Measurements from ENCODE around the gene NRG2.
A peak's percentile ranks its signal among the peaks of the same experiment; 100 is the strongest.

The NRG2 gene

DNA sequence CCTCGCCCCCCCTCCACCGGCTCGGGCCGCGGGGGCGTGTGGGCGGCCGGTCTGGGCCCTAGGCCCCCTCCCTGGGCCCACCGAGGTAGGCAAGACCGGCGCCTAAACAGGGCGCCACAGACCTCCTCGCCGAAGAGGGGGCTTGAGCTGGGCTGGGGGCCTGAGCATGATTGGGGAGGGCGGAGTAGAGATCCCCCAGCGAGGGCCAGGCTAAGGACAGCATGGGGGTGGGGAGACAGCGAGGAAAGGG lies 138.6 kb downstream of the NRG2 start (continued):
- TF ChIP-seq, protein P1, sequence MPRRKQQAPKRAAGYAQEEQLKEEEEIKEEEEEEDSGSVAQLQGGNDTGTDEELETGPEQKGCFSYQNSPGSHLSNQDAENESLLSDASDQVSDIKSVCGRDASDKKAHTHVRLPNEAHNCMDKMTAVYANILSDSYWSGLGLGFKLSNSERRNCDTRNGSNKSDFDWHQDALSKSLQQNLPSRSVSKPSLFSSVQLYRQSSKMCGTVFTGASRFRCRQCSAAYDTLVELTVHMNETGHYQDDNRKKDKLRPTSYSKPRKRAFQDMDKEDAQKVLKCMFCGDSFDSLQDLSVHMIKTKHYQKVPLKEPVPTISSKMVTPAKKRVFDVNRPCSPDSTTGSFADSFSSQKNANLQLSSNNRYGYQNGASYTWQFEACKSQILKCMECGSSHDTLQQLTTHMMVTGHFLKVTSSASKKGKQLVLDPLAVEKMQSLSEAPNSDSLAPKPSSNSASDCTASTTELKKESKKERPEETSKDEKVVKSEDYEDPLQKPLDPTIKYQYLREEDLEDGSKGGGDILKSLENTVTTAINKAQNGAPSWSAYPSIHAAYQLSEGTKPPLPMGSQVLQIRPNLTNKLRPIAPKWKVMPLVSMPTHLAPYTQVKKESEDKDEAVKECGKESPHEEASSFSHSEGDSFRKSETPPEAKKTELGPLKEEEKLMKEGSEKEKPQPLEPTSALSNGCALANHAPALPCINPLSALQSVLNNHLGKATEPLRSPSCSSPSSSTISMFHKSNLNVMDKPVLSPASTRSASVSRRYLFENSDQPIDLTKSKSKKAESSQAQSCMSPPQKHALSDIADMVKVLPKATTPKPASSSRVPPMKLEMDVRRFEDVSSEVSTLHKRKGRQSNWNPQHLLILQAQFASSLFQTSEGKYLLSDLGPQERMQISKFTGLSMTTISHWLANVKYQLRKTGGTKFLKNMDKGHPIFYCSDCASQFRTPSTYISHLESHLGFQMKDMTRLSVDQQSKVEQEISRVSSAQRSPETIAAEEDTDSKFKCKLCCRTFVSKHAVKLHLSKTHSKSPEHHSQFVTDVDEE (CRISPR knock-in tag; IDR thresholded peaks at IDR 0.05), result no peak
- no peak for TF ChIP-seq SNAI2 (CRISPR knock-in tag; IDR thresholded peaks at IDR 0.05)
- no peak for TF ChIP-seq ESRRG (CRISPR knock-in tag; IDR thresholded peaks at IDR 0.05)
- TF ChIP-seq RARB (CRISPR knock-in tag; IDR thresholded peaks at IDR 0.05), result no peak
- TF ChIP-seq OSR1 (CRISPR knock-in tag; IDR thresholded peaks at IDR 0.05), result no peak
- no peak for TF ChIP-seq ARNTL (CRISPR knock-in tag; IDR thresholded peaks at IDR 0.05; ENCODE audit: borderline replicate concordance, low read depth)
- TF ChIP-seq ZFP30 (CRISPR knock-in tag; IDR thresholded peaks at IDR 0.05), result no peak

DNA sequence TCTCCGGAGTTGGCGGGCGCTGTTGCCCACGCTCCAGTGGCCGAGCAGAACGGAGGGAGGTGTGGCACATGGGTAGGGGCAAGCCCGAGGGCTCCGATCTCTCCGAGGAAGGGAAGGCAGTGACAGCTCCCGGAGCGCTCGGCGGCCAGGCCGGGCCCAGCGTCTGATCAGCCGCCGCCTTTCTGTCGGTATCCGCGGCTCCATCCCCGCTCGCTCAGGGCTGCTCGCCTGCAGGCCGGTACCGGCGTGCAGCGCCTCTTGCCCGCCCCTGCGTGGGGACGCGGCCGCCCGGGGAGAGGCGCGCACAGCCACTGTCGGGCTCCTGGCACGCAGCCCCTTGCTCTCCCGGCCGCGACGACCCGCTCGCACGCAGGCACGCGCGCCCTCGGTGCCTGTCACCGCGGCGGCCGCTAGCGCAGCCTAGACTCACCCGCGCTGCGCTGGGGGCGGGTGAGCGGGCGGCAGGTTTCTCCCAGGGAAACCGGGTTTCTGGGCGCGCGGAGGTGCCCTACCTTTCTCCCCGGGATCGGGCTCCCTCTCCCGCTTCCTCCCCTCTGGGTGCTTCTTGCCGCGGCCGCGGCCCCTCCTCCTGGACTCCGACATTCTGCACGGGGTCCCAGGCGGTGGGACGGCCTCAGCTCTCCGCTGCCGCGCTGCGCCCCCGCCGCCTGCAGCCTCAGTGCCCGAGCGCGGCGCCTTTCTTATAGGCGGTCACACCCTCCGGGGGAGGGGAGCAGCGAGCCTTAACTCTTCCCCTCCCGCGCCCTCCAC lies 139.1 kb downstream of the NRG2 start:
- peak; percentile 63 for ATAC-seq
- TF ChIP-seq GLIS3 (CRISPR knock-in tag; IDR thresholded peaks at IDR 0.05) (no peak), ZNF565 (CRISPR knock-in tag; conservative IDR thresholded peaks at IDR 0.05; ENCODE audit: low read depth) (no peak), RARB (CRISPR knock-in tag; IDR thresholded peaks at IDR 0.05) (no peak), ZC3H10 (CRISPR knock-in tag; IDR thresholded peaks at IDR 0.05) (no peak), ZFP30 (CRISPR knock-in tag; IDR thresholded peaks at IDR 0.05) (no peak), ESRRG (CRISPR knock-in tag; IDR thresholded peaks at IDR 0.05) (no peak), CSDC2 (CRISPR knock-in tag; IDR thresholded peaks at IDR 0.05) (no peak), OSR1 (CRISPR knock-in tag; IDR thresholded peaks at IDR 0.05) (no peak), PPARA (CRISPR knock-in tag; IDR thresholded peaks at IDR 0.05; ENCODE audit: borderline replicate concordance) (no peak), ZFP3 (CRISPR knock-in tag; IDR thresholded peaks at IDR 0.05) (no peak), SNAI2 (CRISPR knock-in tag; IDR thresholded peaks at IDR 0.05) (no peak), TCF4 (CRISPR knock-in tag; IDR thresholded peaks at IDR 0.05; ENCODE audit: borderline replicate concordance) (no peak)
- TF ChIP-seq, protein P2, sequence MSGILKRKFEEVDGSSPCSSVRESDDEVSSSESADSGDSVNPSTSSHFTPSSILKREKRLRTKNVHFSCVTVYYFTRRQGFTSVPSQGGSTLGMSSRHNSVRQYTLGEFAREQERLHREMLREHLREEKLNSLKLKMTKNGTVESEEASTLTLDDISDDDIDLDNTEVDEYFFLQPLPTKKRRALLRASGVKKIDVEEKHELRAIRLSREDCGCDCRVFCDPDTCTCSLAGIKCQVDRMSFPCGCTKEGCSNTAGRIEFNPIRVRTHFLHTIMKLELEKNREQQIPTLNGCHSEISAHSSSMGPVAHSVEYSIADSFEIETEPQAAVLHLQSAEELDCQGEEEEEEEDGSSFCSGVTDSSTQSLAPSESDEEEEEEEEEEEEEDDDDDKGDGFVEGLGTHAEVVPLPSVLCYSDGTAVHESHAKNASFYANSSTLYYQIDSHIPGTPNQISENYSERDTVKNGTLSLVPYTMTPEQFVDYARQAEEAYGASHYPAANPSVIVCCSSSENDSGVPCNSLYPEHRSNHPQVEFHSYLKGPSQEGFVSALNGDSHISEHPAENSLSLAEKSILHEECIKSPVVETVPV (CRISPR knock-in tag; IDR thresholded peaks at IDR 0.05), result no peak
- TF ChIP-seq, protein P3, sequence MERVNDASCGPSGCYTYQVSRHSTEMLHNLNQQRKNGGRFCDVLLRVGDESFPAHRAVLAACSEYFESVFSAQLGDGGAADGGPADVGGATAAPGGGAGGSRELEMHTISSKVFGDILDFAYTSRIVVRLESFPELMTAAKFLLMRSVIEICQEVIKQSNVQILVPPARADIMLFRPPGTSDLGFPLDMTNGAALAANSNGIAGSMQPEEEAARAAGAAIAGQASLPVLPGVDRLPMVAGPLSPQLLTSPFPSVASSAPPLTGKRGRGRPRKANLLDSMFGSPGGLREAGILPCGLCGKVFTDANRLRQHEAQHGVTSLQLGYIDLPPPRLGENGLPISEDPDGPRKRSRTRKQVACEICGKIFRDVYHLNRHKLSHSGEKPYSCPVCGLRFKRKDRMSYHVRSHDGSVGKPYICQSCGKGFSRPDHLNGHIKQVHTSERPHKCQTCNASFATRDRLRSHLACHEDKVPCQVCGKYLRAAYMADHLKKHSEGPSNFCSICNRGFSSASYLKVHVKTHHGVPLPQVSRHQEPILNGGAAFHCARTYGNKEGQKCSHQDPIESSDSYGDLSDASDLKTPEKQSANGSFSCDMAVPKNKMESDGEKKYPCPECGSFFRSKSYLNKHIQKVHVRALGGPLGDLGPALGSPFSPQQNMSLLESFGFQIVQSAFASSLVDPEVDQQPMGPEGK (CRISPR knock-in tag; IDR thresholded peaks at IDR 0.05; ENCODE audit: borderline replicate concordance), result no peak
- TF ChIP-seq, protein P1 (CRISPR knock-in tag; IDR thresholded peaks at IDR 0.05), result no peak

DNA sequence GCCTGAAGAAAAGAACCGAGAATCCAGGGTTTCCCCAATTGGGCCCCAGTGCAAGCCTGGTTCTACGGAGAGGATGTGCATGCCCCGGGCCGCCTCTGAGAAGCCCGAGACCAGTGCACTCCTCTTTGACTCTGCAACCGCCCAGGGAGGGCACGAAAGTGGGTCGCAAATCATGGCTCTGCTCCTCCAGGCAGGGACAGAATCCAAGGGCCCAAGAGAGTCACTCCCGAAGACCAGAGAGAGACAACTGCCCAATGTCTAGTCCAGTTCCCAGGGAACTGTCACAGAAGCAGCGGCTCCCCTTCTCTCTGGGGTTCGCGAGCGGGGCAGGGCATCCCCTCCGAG lies 139.7 kb downstream of the NRG2 start:
- TF ChIP-seq TOX (CRISPR knock-in tag; IDR thresholded peaks at IDR 0.05; ENCODE audit: borderline replicate concordance), result no peak
- TF ChIP-seq ZC3H10 (CRISPR knock-in tag; IDR thresholded peaks at IDR 0.05), result no peak
- TF ChIP-seq ZNF70 (CRISPR knock-in tag; IDR thresholded peaks at IDR 0.05), result no peak
- no peak for ATAC-seq

DNA sequence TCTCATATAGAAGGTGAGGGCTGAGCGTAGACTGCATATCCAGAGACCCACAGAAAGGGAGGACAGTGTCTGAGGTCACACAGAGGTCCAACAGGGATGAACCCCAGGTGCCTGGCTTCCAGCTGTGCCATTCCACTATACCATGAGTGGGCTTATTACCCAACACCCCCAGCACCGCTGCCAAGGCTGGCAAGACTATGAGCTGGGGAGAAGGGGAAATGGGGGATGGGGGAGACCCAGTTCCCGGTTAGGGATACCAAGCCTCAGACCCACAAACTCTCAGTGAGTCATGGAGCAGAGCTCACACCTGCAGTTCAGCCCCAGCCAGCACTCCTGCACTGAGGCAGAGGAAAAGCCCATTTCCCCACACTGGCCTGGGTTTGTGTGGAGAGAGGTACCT lies 141.1 kb downstream of the NRG2 start:
- ATAC-seq, result no peak
- TF ChIP-seq ZC3H10 (CRISPR knock-in tag; IDR thresholded peaks at IDR 0.05) (no peak), ZNF70 (CRISPR knock-in tag; IDR thresholded peaks at IDR 0.05) (no peak), ZNF565 (CRISPR knock-in tag; conservative IDR thresholded peaks at IDR 0.05; ENCODE audit: low read depth) (no peak), ARNTL (CRISPR knock-in tag; IDR thresholded peaks at IDR 0.05; ENCODE audit: borderline replicate concordance, low read depth) (no peak), ZNF8 (CRISPR knock-in tag; IDR thresholded peaks at IDR 0.05) (no peak), ZFP30 (CRISPR knock-in tag; IDR thresholded peaks at IDR 0.05) (no peak), OSR1 (CRISPR knock-in tag; IDR thresholded peaks at IDR 0.05) (no peak)
- TF ChIP-seq, protein P4, sequence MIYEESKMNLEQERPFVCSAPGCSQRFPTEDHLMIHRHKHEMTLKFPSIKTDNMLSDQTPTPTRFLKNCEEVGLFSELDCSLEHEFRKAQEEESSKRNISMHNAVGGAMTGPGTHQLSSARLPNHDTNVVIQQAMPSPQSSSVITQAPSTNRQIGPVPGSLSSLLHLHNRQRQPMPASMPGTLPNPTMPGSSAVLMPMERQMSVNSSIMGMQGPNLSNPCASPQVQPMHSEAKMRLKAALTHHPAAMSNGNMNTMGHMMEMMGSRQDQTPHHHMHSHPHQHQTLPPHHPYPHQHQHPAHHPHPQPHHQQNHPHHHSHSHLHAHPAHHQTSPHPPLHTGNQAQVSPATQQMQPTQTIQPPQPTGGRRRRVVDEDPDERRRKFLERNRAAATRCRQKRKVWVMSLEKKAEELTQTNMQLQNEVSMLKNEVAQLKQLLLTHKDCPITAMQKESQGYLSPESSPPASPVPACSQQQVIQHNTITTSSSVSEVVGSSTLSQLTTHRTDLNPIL (CRISPR knock-in tag; IDR thresholded peaks at IDR 0.05; ENCODE audit: low read depth), result no peak
- TF ChIP-seq, protein P5, sequence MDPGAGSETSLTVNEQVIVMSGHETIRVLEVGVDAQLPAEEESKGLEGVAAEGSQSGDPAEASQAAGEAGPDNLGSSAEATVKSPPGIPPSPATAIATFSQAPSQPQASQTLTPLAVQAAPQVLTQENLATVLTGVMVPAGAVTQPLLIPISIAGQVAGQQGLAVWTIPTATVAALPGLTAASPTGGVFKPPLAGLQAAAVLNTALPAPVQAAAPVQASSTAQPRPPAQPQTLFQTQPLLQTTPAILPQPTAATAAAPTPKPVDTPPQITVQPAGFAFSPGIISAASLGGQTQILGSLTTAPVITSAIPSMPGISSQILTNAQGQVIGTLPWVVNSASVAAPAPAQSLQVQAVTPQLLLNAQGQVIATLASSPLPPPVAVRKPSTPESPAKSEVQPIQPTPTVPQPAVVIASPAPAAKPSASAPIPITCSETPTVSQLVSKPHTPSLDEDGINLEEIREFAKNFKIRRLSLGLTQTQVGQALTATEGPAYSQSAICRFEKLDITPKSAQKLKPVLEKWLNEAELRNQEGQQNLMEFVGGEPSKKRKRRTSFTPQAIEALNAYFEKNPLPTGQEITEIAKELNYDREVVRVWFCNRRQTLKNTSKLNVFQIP (CRISPR knock-in tag; IDR thresholded peaks at IDR 0.05; ENCODE audit: borderline replicate concordance, low read depth), result no peak
